Endothelial cell of umbilical vein (primary cell): ENCODE data around the gene TCERG1L.

Experiments used
- CTCF ChIP-seq, 2 donors: IDR thresholded peaks; 1 replicate in 1 of 2; 2 replicates in 1 of 2; pipeline ENCODE4 v1.5.1; 2011; ENCODE audit warnings: low read length in 2 of 2, mild to moderate bottlenecking in 2 of 2, moderate library complexity in 2 of 2, control low read depth in 1 of 2, inconsistent platforms in 1 of 2, low read depth in 1 of 2; ENCODE audit not compliant: insufficient read depth in 1 of 2; ENCODE audit errors: extremely low read depth in 1 of 2
- POLR2AphosphoS5 ChIP-seq: IDR thresholded peaks from 2 replicates; pipeline ENCODE4 v1.6.1; 2012; ENCODE audit warnings: low read depth, mild to moderate bottlenecking, control low read depth, low read length, moderate library complexity; ENCODE audit not compliant: insufficient read depth

GRCh38 chr10:131269776-131270460, 41.6 kb downstream of the TCERG1L start:
- TF ChIP-seq CTCF (IDR thresholded peaks at IDR 0.05; ENCODE audit: extremely low read depth in 1 of 2, insufficient read depth in 1 of 2, low read depth in 1 of 2, low read length in 2 of 2): no peak
- TF ChIP-seq POLR2AphosphoS5: no peak
